Hepatic stellate cell (primary cell): ENCODE measurements around the gene TMEM234.

ENCODE experiments used
- DNase-seq: peaks from one replicate; pipeline ENCODE4 v3.0.0; 2011; ENCODE audit warnings: low spot score

Gene TMEM234

DNA sequence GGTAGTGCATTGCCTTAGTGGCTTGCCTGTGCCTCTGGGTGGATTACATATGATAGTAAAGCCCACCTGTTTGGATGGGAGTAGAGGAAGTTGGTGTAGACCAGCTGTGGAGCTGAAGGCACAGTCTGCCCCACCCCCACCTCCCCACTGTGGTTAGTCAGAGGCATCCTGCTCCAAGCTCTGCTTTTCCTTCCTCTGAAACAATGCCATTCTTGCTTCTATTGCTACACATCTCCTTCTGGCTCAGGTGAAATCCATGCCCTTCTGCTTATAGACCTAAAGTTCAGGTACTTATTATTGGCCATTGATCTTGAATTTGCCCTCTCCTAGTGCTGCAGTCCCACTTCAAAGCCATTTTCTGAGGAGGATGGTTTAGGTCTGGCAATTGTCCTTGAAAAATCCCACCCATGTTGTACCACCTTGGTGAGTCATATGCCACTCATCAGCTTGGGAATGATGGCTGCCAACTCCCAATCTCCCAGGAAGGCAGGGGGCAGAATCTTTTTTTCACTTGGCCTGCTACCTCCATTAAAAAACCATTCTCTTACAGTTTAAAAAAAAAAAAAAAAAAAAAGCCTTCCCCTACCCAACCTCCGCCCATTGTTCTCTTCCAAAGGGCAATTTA, 49.4 kb downstream of the TMEM234 start:
- DNase-seq, result no peak

DNA sequence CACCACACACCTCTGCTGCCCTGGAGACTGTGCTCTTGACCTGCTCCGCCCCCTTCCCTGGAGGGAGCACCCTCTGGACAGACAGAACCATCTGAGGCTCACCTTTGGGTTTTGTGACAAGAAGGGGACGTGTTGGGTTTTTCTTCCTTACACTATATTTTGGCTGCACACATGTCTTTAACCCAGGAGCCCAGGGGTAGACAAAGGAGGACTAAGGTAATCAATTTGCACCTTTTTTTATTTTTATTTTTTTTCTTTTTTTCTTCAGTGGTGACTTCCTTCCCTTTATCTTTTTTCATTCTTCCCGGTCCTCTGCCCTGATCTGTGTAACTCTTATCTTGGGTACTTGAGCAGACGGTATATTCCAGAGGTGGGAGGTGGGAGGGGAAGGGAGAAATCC, 51.2 kb downstream of the TMEM234 start:
- no peak for DNase-seq
